Liver (tissue), 3 donors: ENCODE data around the gene KIF18B.

Experiments used
- ATF3 ChIP-seq: IDR thresholded peaks from 2 replicates; pipeline ENCODE4 v1.6.1; 2016; ENCODE audit warnings: antibody characterized with exemption
- CTCF ChIP-seq: fragments of 150-350 bp; IDR thresholded peaks from 2 replicates; pipeline ENCODE4 v1.5.1; 2017; ENCODE audit warnings: improper control_type of control experiment, low read depth, low read length; ENCODE audit not compliant: missing input control
- FOXA1 ChIP-seq: IDR thresholded peaks from 2 replicates; pipeline ENCODE4 v1.6.1; 2016; ENCODE audit warnings: antibody characterized with exemption
- GABPA ChIP-seq, 2 donors: IDR thresholded peaks in 1 of 2; conservative IDR thresholded peaks in 1 of 2; 2 replicates each; pipeline ENCODE4 v1.6.1; 2016; ENCODE audit warnings: antibody characterized with exemption in 2 of 2, mild to moderate bottlenecking in 1 of 2, moderate library complexity in 1 of 2
- HNF4A ChIP-seq, 2 donors: conservative IDR thresholded peaks; 2 replicates each; pipeline ENCODE4 v1.6.1; 2016; ENCODE audit warnings: antibody characterized with exemption in 2 of 2, mild to moderate bottlenecking in 2 of 2
- HNF4G ChIP-seq: IDR thresholded peaks from 2 replicates; pipeline ENCODE4 v1.6.1; 2016; ENCODE audit warnings: antibody characterized with exemption
- JUND ChIP-seq, 2 donors: IDR thresholded peaks; 2 replicates each; pipeline ENCODE4 v1.6.1; 2016; ENCODE audit warnings: antibody characterized with exemption in 2 of 2
- MAX ChIP-seq: IDR thresholded peaks from 2 replicates; pipeline ENCODE4 v1.6.1; 2016; ENCODE audit warnings: antibody characterized with exemption
- RAD21 ChIP-seq, 2 donors: IDR thresholded peaks; 2 replicates each; pipeline ENCODE4 v1.6.1; 2016; ENCODE audit warnings: antibody characterized with exemption in 2 of 2, mild to moderate bottlenecking in 2 of 2
- REST ChIP-seq: IDR thresholded peaks from 2 replicates; pipeline ENCODE4 v1.6.1; 2016; ENCODE audit warnings: antibody characterized with exemption, mild to moderate bottlenecking
- SP1 ChIP-seq: IDR thresholded peaks from 2 replicates; pipeline ENCODE4 v1.6.1; 2018; ENCODE audit warnings: antibody characterized with exemption, mild to moderate bottlenecking
- TAF1 ChIP-seq: conservative IDR thresholded peaks from 2 replicates; pipeline ENCODE4 v1.6.1; 2016; ENCODE audit warnings: antibody characterized with exemption, mild to moderate bottlenecking
- YY1 ChIP-seq: IDR thresholded peaks from 2 replicates; pipeline ENCODE4 v1.6.1; 2016; ENCODE audit warnings: antibody characterized with exemption, mild to moderate bottlenecking
- ZBTB33 ChIP-seq: IDR thresholded peaks from 2 replicates; pipeline ENCODE4 v1.6.1; 2016; ENCODE audit warnings: antibody characterized with exemption
- donor health status: healthy.
- donor health status: healthy.

GRCh38 chr17:44977814-44978550 is 30.4 kb upstream of the KIF18B start:
- TF ChIP-seq ZBTB33, result no peak
- no peak for TF ChIP-seq ATF3
- TF ChIP-seq CTCF, result no peak
- no peak for TF ChIP-seq TAF1
- no peak for TF ChIP-seq REST
- TF ChIP-seq MAX, result no peak
- TF ChIP-seq YY1, result no peak
- TF ChIP-seq HNF4A (conservative IDR thresholded peaks at IDR 0.05), result no peak
- TF ChIP-seq JUND (IDR thresholded peaks at IDR 0.05), result no peak
- TF ChIP-seq GABPA (IDR thresholded peaks at IDR 0.05 in 1 of 2, conservative IDR thresholded peaks at IDR 0.05 in 1 of 2), result no peak
- no peak for TF ChIP-seq SP1
- TF ChIP-seq RAD21 (IDR thresholded peaks at IDR 0.05), result no peak
- TF ChIP-seq HNF4G, result no peak
- no peak for TF ChIP-seq FOXA1
